Pancreas (tissue), 10 donors: ENCODE results near the gene TMEM165. TPM values are rescaled to one million over a fixed set of nuclear protein-coding genes. Genes with fewer than 3 reads are reported as not detected.

Experiments used
- ATAC-seq, 4 donors: fragments of 200-7000 bp; cut with Tn5 transposase; one replicate each; pipeline versions ENCODE4 v1.8.0 to v1.9.1; 2020; ENCODE audit warnings: mild to moderate bottlenecking in 4 of 4, moderate library complexity in 4 of 4
- DNase-seq, 6 donors: peaks; one replicate each; pipeline ENCODE4 v3.0.0-alpha.2; 2020
- FAIRE-seq: peaks from 2 replicates; lab custom pipeline; 2012; peaks lifted over from hg19 to GRCh38; lab: Jason Lieb, UNC
- H3K27ac ChIP-seq, 4 donors: fragments of 200-600 bp; sonication (generic); 1 replicate in 3 of 4; 2 replicates in 1 of 4; pipeline versions ENCODE4 v1.5.0 to v1.8.0; 2020
- H3K27me3 ChIP-seq, 4 donors: fragments of 200-600 bp; one replicate each; pipeline ENCODE4 v1.8.0; 2021
- H3K36me3 ChIP-seq, 3 donors: fragments of 200-600 bp; sonication (generic) in 1 of 3; one replicate each; pipeline versions ENCODE4 v1.5.0 to v1.8.0; 2020 to 2021
- H3K4me1 ChIP-seq, 3 donors: fragments of 200-600 bp; one replicate each; pipeline ENCODE4 v1.8.0; 2021
- H3K4me3 ChIP-seq, 4 donors: fragments of 200-600 bp; sonication (generic) in 2 of 4; one replicate each; pipeline versions ENCODE4 v1.5.0 to v1.8.0; 2020 to 2021
- H3K9me3 ChIP-seq, 4 donors: fragments of 200-600 bp; one replicate each; pipeline ENCODE4 v1.8.0; 2021
- WGBS, 2 donors: extraction: QIAGEN DNeasy Blood & Tissue Kit; methylation state at CpG; one replicate each; pipeline ENCODE4 v1.1.7; 2013; 5-methylcytosine and 5-hydroxymethylcytosine counted together
- intact Hi-C, 3 donors: fragments of 100-400 bp; cut with DNase I; formaldehyde crosslinking; loops; one replicate each; pipeline versions ENCODE4 v1.11.1 to v1.14.2; 2022
- polyA plus RNA-seq, 2 donors: library from polyadenylated mRNA; stranded (reverse); fragments of 200-250 nt; gene quantifications; one replicate each; pipeline ENCODE4 v1.2.3, GENCODE V29; 2013
- total RNA-seq, 6 donors: library from RNA; stranded (reverse); fragmentation: NEBNext Ultra II Directional in 4 of 6; extraction: Animal tissue kit (Norgen Biotek cat#: 25700) in 4 of 6; gene quantifications; one replicate each; pipeline versions ENCODE4 v1.2.1 to v1.2.4, GENCODE V29; 2021 to 2023
- TF ChIP-seq, protein P1 (sequence below), 4 donors: fragments of 200-600 bp; sonication (generic) in 3 of 4; IDR thresholded peaks; one replicate each; pipeline versions ENCODE4 v1.5.0 to v1.8.0; 2021; ENCODE audit warnings: antibody characterized with exemption in 4 of 4
- donor health status: healthy with polysubstance abuse.
- donor health status: DM: no; HTN: no; CAD: no; lungs with moderate emphysema.
- donor health status: DM: no; HTN: no; CAD: no.
- donor health status: control.
- donor health status: control.
- donor health status: Bipolar disorder and iron deficiency.
- donor health status: DM: yes; HTN: yes; CAD: no.
- donor health status: DM: no; HTN: no; CAD: no.
- donor health status: DM: no; HTN: no; CAD: no.
- donor health status: DM: yes; HTN: yes; CAD: no.

The TMEM165 gene
- total and polyA plus RNA-seq, 8 donors, result 24.3 to 61.6 (median 42.7) TPM

DNA sequence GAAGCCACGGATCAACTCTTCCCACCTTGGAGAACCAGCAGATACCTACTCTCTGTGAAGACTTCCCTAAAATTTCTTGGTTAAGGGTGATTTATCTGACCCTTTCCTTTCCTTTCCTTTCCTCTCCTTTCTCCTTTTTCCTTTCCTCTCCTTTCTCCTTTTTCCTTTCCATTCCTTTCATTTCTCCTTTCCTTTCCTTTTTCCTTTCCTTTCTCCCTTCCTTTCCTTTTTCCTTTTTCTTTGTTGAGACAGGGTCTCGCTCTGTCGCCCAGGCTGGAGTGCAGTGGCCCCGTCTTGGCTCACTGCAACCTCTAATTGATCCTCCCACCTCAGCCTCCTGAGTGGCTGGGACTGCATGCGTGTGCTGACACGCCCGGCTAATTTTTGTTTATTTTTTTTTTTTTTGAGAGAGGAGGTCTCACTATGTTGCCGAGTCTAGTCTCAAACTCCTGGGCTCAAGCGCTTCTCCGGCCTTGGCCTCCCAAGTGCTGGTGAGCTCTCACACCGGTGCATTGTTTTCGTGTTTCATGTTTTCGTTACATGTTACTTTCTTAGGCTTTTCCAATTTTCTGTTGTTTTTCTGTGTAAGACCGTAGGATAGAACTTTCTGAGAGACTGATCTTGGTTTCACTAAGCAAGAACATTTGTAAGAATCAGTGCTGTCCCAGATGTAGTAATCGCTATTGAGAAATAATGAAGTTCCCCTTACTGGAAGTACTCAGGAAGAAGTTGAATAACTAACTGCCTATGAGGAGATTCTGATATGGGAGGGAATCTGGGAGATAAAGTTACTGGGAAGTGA is 2.0 kb downstream of the TMEM165 start:
- Histone ChIP-seq H3K9me3 (no peaks in the 10 kb centered on the region), H3K27ac (peak overlapping the region; percentile 96 to 99 (median 97)), H3K4me3 (peak overlapping the region; percentile 92 to 99 (median 94)), H3K4me1 (peaks cover 10 to 22% (median 14%) of the 10 kb centered on the region in 3 donors), H3K27me3 (no peaks in the 10 kb centered on the region), H3K36me3 (no peaks in the 10 kb centered on the region)
- intact Hi-C loops, result no loop called here
- no peak for DNase-seq
- ATAC-seq, result peak in 2 of 4 donors; percentile 8 to 34
- 22 to 25% methylated on average over 15 of the region's 15 CpGs for WGBS, 2 donors
- FAIRE-seq, result no peak
- TF ChIP-seq, protein P1, sequence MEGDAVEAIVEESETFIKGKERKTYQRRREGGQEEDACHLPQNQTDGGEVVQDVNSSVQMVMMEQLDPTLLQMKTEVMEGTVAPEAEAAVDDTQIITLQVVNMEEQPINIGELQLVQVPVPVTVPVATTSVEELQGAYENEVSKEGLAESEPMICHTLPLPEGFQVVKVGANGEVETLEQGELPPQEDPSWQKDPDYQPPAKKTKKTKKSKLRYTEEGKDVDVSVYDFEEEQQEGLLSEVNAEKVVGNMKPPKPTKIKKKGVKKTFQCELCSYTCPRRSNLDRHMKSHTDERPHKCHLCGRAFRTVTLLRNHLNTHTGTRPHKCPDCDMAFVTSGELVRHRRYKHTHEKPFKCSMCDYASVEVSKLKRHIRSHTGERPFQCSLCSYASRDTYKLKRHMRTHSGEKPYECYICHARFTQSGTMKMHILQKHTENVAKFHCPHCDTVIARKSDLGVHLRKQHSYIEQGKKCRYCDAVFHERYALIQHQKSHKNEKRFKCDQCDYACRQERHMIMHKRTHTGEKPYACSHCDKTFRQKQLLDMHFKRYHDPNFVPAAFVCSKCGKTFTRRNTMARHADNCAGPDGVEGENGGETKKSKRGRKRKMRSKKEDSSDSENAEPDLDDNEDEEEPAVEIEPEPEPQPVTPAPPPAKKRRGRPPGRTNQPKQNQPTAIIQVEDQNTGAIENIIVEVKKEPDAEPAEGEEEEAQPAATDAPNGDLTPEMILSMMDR (IDR thresholded peaks at IDR 0.05), result no peak

DNA sequence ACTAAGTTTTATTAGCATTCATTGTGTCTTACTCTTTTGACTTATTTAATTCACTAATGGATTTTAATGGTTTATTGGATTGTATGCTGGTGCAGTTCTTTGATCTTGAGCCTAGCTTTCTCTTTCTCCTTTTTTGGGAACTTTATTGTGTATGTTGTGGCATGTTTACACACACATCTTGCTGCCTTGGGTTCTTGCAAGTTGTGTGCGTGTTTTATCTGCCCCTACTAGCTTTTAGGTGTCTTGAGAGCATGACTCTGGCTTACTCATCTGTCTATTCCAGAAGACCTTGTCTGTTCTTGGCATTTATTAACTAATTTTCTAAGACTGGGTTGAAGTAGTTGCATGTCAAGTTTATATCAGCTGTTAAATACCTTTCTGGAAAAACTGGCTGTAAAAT is 2.7 kb downstream of the TMEM165 start:
- H3K27me3 ChIP-seq, result no peaks in the 10 kb centered on the region
- TF ChIP-seq, protein P1 (IDR thresholded peaks at IDR 0.05), result no peak
- H3K4me1 ChIP-seq, result peaks cover 10 to 22% (median 14%) of the 10 kb centered on the region in 3 donors
- no peak for DNase-seq
- peak in 1 of 4 donors; percentile 2 for ATAC-seq
- WGBS, 2 donors, result 11 to 16% methylated on average over 1 of the region's 1 CpG
- H3K27ac ChIP-seq, result peak overlapping the region; percentile 10 to 98 (median 96)
- H3K4me3 ChIP-seq, result peak overlapping the region; percentile 1 to 99 (median 93)
- intact Hi-C loops, result no loop called here
- peaks cover 0 to under 1% (median 0%) of the 10 kb centered on the region in 3 donors for H3K36me3 ChIP-seq
- H3K9me3 ChIP-seq, result no peaks in the 10 kb centered on the region
- no peak for FAIRE-seq

DNA sequence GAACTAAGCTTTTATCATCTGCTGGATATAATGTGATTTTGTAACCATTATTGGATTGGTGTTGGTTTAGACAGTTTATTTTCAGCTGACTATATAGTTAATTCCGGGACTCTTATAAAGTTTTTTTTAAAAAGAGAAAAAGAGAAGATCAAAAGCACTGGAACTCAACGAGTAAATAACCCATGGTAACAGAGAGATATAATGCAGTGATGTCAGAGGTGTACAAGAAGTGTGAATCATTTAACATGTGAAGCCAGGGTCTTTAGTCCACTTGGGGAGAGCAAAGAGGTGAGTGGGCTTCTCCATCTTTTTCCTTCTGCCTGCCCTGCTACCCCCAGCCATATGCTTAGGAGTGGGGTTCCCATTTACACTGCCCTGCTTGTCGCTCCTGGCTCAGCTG is 3.2 kb downstream of the TMEM165 start:
- intact Hi-C loops, result no loop called here
- TF ChIP-seq, protein P1 (IDR thresholded peaks at IDR 0.05), result no peak
- FAIRE-seq, result no peak
- peak overlapping the region in 3 of 4 donors; percentile 1 to 99 (median 92) for H3K4me3 ChIP-seq
- no peaks in the 10 kb centered on the region for H3K9me3 ChIP-seq
- H3K27me3 ChIP-seq, result no peaks in the 10 kb centered on the region
- ATAC-seq, result no peak
- no peak for DNase-seq
- peaks cover 10 to 22% (median 14%) of the 10 kb centered on the region in 3 donors for H3K4me1 ChIP-seq
- H3K36me3 ChIP-seq, result peaks cover 0 to 5% (median 0%) of the 10 kb centered on the region in 3 donors
- H3K27ac ChIP-seq, result peak overlapping the region in 2 of 4 donors; percentile 96 to 98
- WGBS, 2 donors, result 28 to 33% methylated on average over 3 of the region's 3 CpGs

DNA sequence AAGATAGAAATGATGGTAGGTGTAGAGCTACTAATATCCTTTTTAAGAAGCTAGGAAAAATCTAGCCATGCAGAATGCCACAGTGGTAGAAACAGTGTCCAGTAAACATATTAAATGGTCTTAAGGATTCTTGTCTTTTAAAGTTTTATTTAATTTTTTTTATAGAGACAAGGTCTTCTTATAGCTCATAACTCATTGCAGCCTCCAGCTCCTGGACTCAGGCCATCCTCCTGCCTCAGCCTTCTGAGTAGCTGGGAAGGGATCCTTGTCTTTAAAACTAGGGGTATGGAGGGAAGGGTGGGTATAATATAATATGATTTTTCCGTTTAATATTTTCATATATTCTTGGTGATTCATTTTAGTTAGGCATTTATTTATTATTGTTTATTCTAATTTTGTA is 3.8 kb downstream of the TMEM165 start:
- 48 to 49% methylated on average over 1 of the region's 1 CpG for WGBS, 2 donors
- no peaks in the 10 kb centered on the region for H3K9me3 ChIP-seq
- ATAC-seq (no peak), FAIRE-seq (no peak), DNase-seq (no peak)
- no peaks in the 10 kb centered on the region for H3K27me3 ChIP-seq
- H3K36me3 ChIP-seq, result peaks cover 0 to 5% (median 0%) of the 10 kb centered on the region in 3 donors
- TF ChIP-seq, protein P1 (IDR thresholded peaks at IDR 0.05), result no peak
- peaks cover 10 to 22% (median 14%) of the 10 kb centered on the region in 3 donors for H3K4me1 ChIP-seq
- peak overlapping the region in 2 of 4 donors; percentile 96 to 98 for H3K27ac ChIP-seq
- peak overlapping the region in 1 of 4 donors; percentile 99 for H3K4me3 ChIP-seq
- intact Hi-C loops, result no loop called here

DNA sequence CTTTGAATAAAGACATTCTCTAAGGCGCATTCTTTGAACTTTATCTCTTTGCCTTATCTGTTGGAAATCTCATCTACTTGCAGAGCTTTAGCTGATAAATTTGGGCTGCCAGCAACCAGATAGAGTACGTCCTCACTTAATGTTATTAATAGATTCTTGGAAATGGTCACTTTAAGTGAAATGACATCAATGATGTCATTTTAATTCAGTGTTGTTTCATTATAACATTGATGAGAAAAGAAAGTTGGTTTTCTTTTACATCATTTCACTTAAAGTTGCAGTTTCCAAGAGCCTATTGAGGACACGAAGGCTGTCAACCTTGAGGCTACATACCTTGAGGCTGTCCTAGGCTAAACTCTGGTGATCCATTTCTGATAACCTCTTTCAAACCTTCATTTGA is 9.3 kb downstream of the TMEM165 start:
- TF ChIP-seq, protein P1 (IDR thresholded peaks at IDR 0.05), result no peak
- Histone ChIP-seq H3K4me1 (peaks cover 16 to 33% (median 17%) of the 10 kb centered on the region in 3 donors), H3K36me3 (peaks cover 0 to 5% (median 0%) of the 10 kb centered on the region in 3 donors), H3K9me3 (no peaks in the 10 kb centered on the region), H3K27ac (no peak overlapping the region), H3K27me3 (no peaks in the 10 kb centered on the region), H3K4me3 (no peak overlapping the region)
- DNase-seq, result no peak
- FAIRE-seq, result no peak
- WGBS, 2 donors, result 78 to 91% methylated on average over 3 of the region's 3 CpGs
- ATAC-seq, result no peak
- intact Hi-C loops, result no loop called here
